PC-3 (cell line): ENCODE measurements around the gene GPD1. TPM values are rescaled to one million over a fixed set of nuclear protein-coding genes. Genes with fewer than 3 reads are reported as not detected.

Experiments used
- ATAC-seq: fragments of 200-7000 bp; cut with Tn5 transposase; 2 replicates; pipeline ENCODE4 v1.9.1; 2020; ENCODE audit warnings: mild to moderate bottlenecking, moderate library complexity
- BruUV-seq: library from RNA; stranded (reverse); fragments of 400-500 nt; replicated peaks from 2 replicates; lab custom pipeline; 2021; lab: Mats Ljungman, UMichigan
- CTCF ChIA-PET: fragments of 300-600 bp; sonication (Branson Sonifier 250); formaldehyde crosslinking; loops from one replicate; lab custom pipeline; 2022; ENCODE audit warnings: antibody characterized with exemption; lab: Charles Lee
- POLR2A ChIA-PET: fragments of 300-600 bp; sonication (Branson Sonifier 250); formaldehyde crosslinking; loops from one replicate; lab custom pipeline; 2022; ENCODE audit warnings: antibody characterized with exemption; ENCODE audit not compliant: unreplicated experiment; lab: Charles Lee
- DNase-seq: peaks from one replicate; pipeline ENCODE4 v3.0.0-alpha.2; 2015
- H2AFZ ChIP-seq: fragments of 300-600 bp; sonication (generic); 2 replicates; pipeline ENCODE4 v1.6.0; 2016; ENCODE audit warnings: antibody characterized with exemption, low read length
- H3F3A ChIP-seq: fragments of 300-600 bp; sonication (generic); one replicate; pipeline ENCODE4 v1.6.0; 2017; ENCODE audit warnings: antibody characterized with exemption, low read length, control low read depth, mild to moderate bottlenecking; ENCODE audit not compliant: unreplicated experiment
- H3K27ac ChIP-seq: fragments of 300-600 bp; sonication (generic); 2 replicates; pipeline ENCODE4 v1.5.1; 2016; ENCODE audit warnings: mild to moderate bottlenecking, low read length
- H3K27me3 ChIP-seq: fragments of 300-600 bp; sonication (generic); 2 replicates; pipeline ENCODE4 v1.6.1; 2016; ENCODE audit warnings: low read length, mixed read lengths
- H3K36me3 ChIP-seq: fragments of 300-600 bp; sonication (generic); 2 replicates; pipeline ENCODE4 v1.6.1; 2016; ENCODE audit warnings: low read depth, mixed run types, low read length, mixed read lengths
- H3K4me1 ChIP-seq: fragments of 300-600 bp; sonication (generic); 2 replicates; pipeline ENCODE4 v1.5.1; 2016; ENCODE audit warnings: low read length; ENCODE audit not compliant: insufficient read depth
- H3K4me2 ChIP-seq: fragments of 300-600 bp; sonication (generic); 2 replicates; pipeline ENCODE4 v1.6.0; 2016; ENCODE audit warnings: low read length
- H3K4me3 ChIP-seq: fragments of 300-600 bp; sonication (generic); 2 replicates; pipeline ENCODE4 v1.5.1; 2016; ENCODE audit warnings: mild to moderate bottlenecking, low read length, mixed read lengths
- H3K79me2 ChIP-seq: fragments of 300-600 bp; sonication (generic); 2 replicates; pipeline ENCODE4 v1.6.1; 2017; ENCODE audit warnings: low read length, mixed read lengths
- H3K9ac ChIP-seq: fragments of 300-600 bp; sonication (generic); 2 replicates; pipeline ENCODE4 v1.6.0; 2016; ENCODE audit warnings: mild to moderate bottlenecking, low read length
- H3K9me2 ChIP-seq: fragments of 300-600 bp; sonication (generic); replicated peaks from 2 replicates; pipeline ENCODE4 v1.6.1; 2016; ENCODE audit warnings: mixed run types, low read length, mixed read lengths
- H3K9me3 ChIP-seq: fragments of 300-600 bp; sonication (generic); 2 replicates; pipeline ENCODE4 v1.6.1; 2016; ENCODE audit warnings: low read length, mixed read lengths
- H4K20me1 ChIP-seq: fragments of 300-600 bp; sonication (generic); 2 replicates; pipeline ENCODE4 v1.6.1; 2016; ENCODE audit warnings: low read length, mixed read lengths
- EZH2 ChIP-seq: fragments of 300-600 bp; sonication (generic); IDR thresholded peaks from one replicate; pipeline ENCODE4 v1.6.1; 2017; ENCODE audit warnings: antibody characterized with exemption, mild to moderate bottlenecking, low read length; ENCODE audit not compliant: unreplicated experiment
- EZH2phosphoT487 ChIP-seq: fragments of 300-600 bp; sonication (generic); IDR thresholded peaks from 2 replicates; pipeline ENCODE4 v1.6.1; 2018; ENCODE audit warnings: mild to moderate bottlenecking, antibody characterized with exemption, low read length, borderline replicate concordance
- intact Hi-C: fragments of 100-400 bp; cut with micrococcal nuclease; formaldehyde crosslinking; loops from 2 replicates; pipeline ENCODE4 v1.9.0; 2023
- total RNA-seq: library from RNA; depleted of rRNA; stranded (reverse); fragments of >200 nt; gene quantifications from 2 replicates; pipeline ENCODE4 v1.2.3, GENCODE V29; 2014
- TF ChIP-seq, protein P1 (sequence below): fragments of 300-600 bp; sonication (generic); conservative IDR thresholded peaks from 2 replicates; pipeline ENCODE4 v1.5.1; 2017; ENCODE audit warnings: antibody characterized with exemption, low read depth, mild to moderate bottlenecking, low read length

GPD1 gene
- total RNA-seq, 1 experiment from 2014 or later = 0.11 TPM

- H4K20me1 ChIP-seq = no peaks in the 10 kb centered on the region
- peaks cover 9% of the 10 kb centered on the region for H3K4me1 ChIP-seq
- no peak overlapping the region for H3K4me3 ChIP-seq
- no peak overlapping the region for H3K4me2 ChIP-seq
- BruUV-seq = no TSS peak
- CTCF ChIA-PET = no interaction called here
- H2AFZ ChIP-seq = no peak overlapping the region
- no peaks in the 10 kb centered on the region for H3K9me3 ChIP-seq
- no peaks in the 10 kb centered on the region for H3K36me3 ChIP-seq
- H3K79me2 ChIP-seq = no peaks in the 10 kb centered on the region
- TF ChIP-seq EZH2phosphoT487 = no peak
- TF ChIP-seq, protein P1, sequence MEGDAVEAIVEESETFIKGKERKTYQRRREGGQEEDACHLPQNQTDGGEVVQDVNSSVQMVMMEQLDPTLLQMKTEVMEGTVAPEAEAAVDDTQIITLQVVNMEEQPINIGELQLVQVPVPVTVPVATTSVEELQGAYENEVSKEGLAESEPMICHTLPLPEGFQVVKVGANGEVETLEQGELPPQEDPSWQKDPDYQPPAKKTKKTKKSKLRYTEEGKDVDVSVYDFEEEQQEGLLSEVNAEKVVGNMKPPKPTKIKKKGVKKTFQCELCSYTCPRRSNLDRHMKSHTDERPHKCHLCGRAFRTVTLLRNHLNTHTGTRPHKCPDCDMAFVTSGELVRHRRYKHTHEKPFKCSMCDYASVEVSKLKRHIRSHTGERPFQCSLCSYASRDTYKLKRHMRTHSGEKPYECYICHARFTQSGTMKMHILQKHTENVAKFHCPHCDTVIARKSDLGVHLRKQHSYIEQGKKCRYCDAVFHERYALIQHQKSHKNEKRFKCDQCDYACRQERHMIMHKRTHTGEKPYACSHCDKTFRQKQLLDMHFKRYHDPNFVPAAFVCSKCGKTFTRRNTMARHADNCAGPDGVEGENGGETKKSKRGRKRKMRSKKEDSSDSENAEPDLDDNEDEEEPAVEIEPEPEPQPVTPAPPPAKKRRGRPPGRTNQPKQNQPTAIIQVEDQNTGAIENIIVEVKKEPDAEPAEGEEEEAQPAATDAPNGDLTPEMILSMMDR = no peak
- no peak for TF ChIP-seq EZH2
- H3K9me2 ChIP-seq = no peaks in the 10 kb centered on the region
- DNase-seq = no peak
- no peak for ATAC-seq
- no peak overlapping the region for H3K9ac ChIP-seq
- no peak overlapping the region for H3K27ac ChIP-seq
- H3F3A ChIP-seq = no peaks in the 10 kb centered on the region
- no peaks in the 10 kb centered on the region for H3K27me3 ChIP-seq
- intact Hi-C loops = no loop called here
- POLR2A ChIA-PET = no interaction called here
Observed at GRCh38 chr12:50061171-50061570, 42.6 kb upstream of the GPD1 start.

GRCh38 chr12:50061946-50062686, 41.7 kb upstream of the GPD1 start:
- ChIA-PET POLR2A (no interaction called here), CTCF (interaction anchor here (0.5 kb wide), 1 partner anchor 227 kb away, joined by 14 read pairs; no protein-coding TSS in a partner anchor)
- DNase-seq (no peak), ATAC-seq (no peak)
- intact Hi-C loops = no loop called here
- H2AFZ ChIP-seq = no peak overlapping the region
- no peak overlapping the region for H3K9ac ChIP-seq
- no peaks in the 10 kb centered on the region for H4K20me1 ChIP-seq
- H3K4me3 ChIP-seq = no peak overlapping the region
- H3F3A ChIP-seq = no peaks in the 10 kb centered on the region
- no peaks in the 10 kb centered on the region for H3K79me2 ChIP-seq
- TF ChIP-seq EZH2 (no peak), EZH2phosphoT487 (no peak)
- TF ChIP-seq, protein P1 = no peak
- H3K27me3 ChIP-seq = no peaks in the 10 kb centered on the region
- no peaks in the 10 kb centered on the region for H3K9me2 ChIP-seq
- H3K27ac ChIP-seq = no peak overlapping the region
- H3K9me3 ChIP-seq = no peaks in the 10 kb centered on the region
- H3K4me1 ChIP-seq = no peaks in the 10 kb centered on the region; the same call in none of the 2 replicates
- BruUV-seq = no TSS peak
- H3K36me3 ChIP-seq = no peaks in the 10 kb centered on the region
- no peak overlapping the region for H3K4me2 ChIP-seq

DNA sequence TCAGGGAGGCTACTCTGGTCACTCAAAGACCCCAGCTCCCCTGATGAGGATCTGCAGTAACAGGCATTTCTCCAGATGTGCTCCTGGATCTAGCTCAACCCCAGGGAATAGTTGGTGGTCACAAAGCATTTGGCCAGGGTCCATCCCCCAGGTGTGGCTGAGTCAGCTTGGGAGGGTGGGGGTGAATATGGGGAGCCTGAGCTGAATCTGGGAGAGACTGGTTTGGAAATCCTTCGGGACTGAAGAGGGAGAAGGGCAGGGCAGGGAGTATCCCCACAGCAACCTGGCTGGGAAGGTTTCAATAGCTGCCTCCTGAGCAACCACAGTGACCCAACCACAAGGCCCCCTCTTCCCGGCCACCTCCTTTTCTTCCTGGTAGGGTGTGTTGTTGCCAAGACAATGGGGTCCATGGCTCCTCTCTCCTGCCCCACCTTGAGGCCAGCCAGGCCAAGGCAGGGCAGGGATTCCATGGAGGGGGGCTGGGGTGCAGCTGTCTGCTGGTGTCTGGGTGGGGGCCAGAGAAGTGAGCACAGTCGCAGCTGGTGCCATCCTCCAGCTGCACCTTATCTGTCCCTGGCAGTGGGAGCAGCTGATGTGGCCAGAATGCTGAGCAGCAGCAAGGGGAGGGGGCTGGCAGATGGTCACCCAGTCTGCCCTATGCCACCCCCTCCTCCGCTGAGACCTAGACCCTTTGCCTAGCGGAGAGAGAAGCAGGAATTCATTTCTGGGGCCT, 40.9 kb upstream of the GPD1 start:
- Histone ChIP-seq H4K20me1 (no peaks in the 10 kb centered on the region), H3K9ac (no peak overlapping the region), H3F3A (no peaks in the 10 kb centered on the region), H3K4me1 (no peaks in the 10 kb centered on the region; the same call in 1 of the 2 replicates), H3K9me2 (no peaks in the 10 kb centered on the region), H3K9me3 (no peaks in the 10 kb centered on the region), H3K4me3 (no peak overlapping the region), H3K27me3 (no peaks in the 10 kb centered on the region), H3K27ac (no peak overlapping the region), H3K4me2 (no peak overlapping the region), H2AFZ (no peak overlapping the region), H3K36me3 (no peaks in the 10 kb centered on the region), H3K79me2 (no peaks in the 10 kb centered on the region)
- intact Hi-C loops = no loop called here
- POLR2A ChIA-PET = no interaction called here
- BruUV-seq = no TSS peak
- CTCF ChIA-PET = no interaction called here
- TF ChIP-seq, protein P1 = no peak
- no peak for TF ChIP-seq EZH2
- no peak for TF ChIP-seq EZH2phosphoT487
- ATAC-seq (no peak), DNase-seq (no peak)
